HEK293 (cell line): ENCODE results near the gene GP1BB.

Experiments used
- GLIS1 ChIP-seq: fragments of 450-650 bp; formaldehyde crosslinking; IDR thresholded peaks from 2 replicates; pipeline ENCODE4 v1.5.1; 2016; ENCODE audit warnings: missing biosample characterization, missing genetic modification characterization
- MYNN ChIP-seq: fragments of 450-650 bp; formaldehyde crosslinking; IDR thresholded peaks from 2 replicates; pipeline ENCODE4 v1.5.1; 2016; ENCODE audit warnings: missing biosample characterization, missing genetic modification characterization, borderline replicate concordance
- ZNF157 ChIP-seq: fragments of 450-650 bp; formaldehyde crosslinking; IDR thresholded peaks from 2 replicates; pipeline ENCODE4 v1.5.1; 2016; ENCODE audit warnings: missing biosample characterization, missing genetic modification characterization
- ZNF202 ChIP-seq: fragments of 450-650 bp; formaldehyde crosslinking; IDR thresholded peaks from 2 replicates; pipeline ENCODE4 v1.5.1; 2016; ENCODE audit warnings: missing biosample characterization, missing genetic modification characterization, borderline replicate concordance
- ZNF221 ChIP-seq: fragments of 450-650 bp; formaldehyde crosslinking; IDR thresholded peaks from 2 replicates; pipeline ENCODE4 v1.5.1; 2017; ENCODE audit warnings: missing biosample characterization, missing genetic modification characterization, borderline replicate concordance
- ZNF248 ChIP-seq: fragments of 450-650 bp; formaldehyde crosslinking; IDR thresholded peaks from 2 replicates; pipeline ENCODE4 v1.5.1; 2017; ENCODE audit warnings: missing biosample characterization, missing genetic modification characterization
- ZNF292 ChIP-seq: fragments of 450-650 bp; formaldehyde crosslinking; IDR thresholded peaks from 2 replicates; pipeline ENCODE4 v1.5.1; 2016; ENCODE audit warnings: low read depth, missing biosample characterization, missing genetic modification characterization, borderline replicate concordance
- ZNF302 ChIP-seq: fragments of 450-650 bp; formaldehyde crosslinking; IDR thresholded peaks from 2 replicates; pipeline ENCODE4 v1.5.1; 2016; ENCODE audit warnings: missing biosample characterization, missing genetic modification characterization, low read depth
- ZNF423 ChIP-seq: fragments of 450-650 bp; formaldehyde crosslinking; IDR thresholded peaks from 2 replicates; pipeline ENCODE4 v1.5.1; 2016; ENCODE audit warnings: missing biosample characterization, missing genetic modification characterization
- ZNF530 ChIP-seq: fragments of 450-650 bp; formaldehyde crosslinking; IDR thresholded peaks from 2 replicates; pipeline ENCODE4 v1.5.1; 2016; ENCODE audit warnings: low read depth, missing biosample characterization, missing genetic modification characterization
- ZNF585B ChIP-seq: fragments of 450-650 bp; formaldehyde crosslinking; IDR thresholded peaks from 2 replicates; pipeline ENCODE4 v1.5.1; 2016; ENCODE audit warnings: missing biosample characterization, missing genetic modification characterization
- ZNF629 ChIP-seq: fragments of 450-650 bp; formaldehyde crosslinking; IDR thresholded peaks from 2 replicates; pipeline ENCODE4 v1.5.1; 2017; ENCODE audit warnings: missing biosample characterization, missing genetic modification characterization
- ZNF664 ChIP-seq: fragments of 450-650 bp; formaldehyde crosslinking; IDR thresholded peaks from 2 replicates; pipeline ENCODE4 v1.5.1; 2016; ENCODE audit warnings: missing biosample characterization, missing genetic modification characterization
- ZNF747 ChIP-seq: fragments of 450-650 bp; formaldehyde crosslinking; IDR thresholded peaks from 2 replicates; pipeline ENCODE4 v1.5.1; 2016; ENCODE audit warnings: missing biosample characterization, missing genetic modification characterization
- TF ChIP-seq, protein P1 (sequence below): fragments of 450-650 bp; formaldehyde crosslinking; optimal IDR thresholded peaks from 2 replicates; pipeline ENCODE3; 2016; ENCODE audit warnings: missing biosample characterization, mild to moderate bottlenecking, missing genetic modification characterization
- TF ChIP-seq, protein P2 (sequence below): fragments of 450-650 bp; formaldehyde crosslinking; IDR thresholded peaks from 2 replicates; pipeline ENCODE4 v1.5.1; 2016; ENCODE audit warnings: missing biosample characterization, missing genetic modification characterization
- TF ChIP-seq, protein P3 (sequence below): fragments of 450-650 bp; formaldehyde crosslinking; IDR thresholded peaks from 2 replicates; pipeline ENCODE4 v1.5.1; 2016; ENCODE audit warnings: missing biosample characterization, missing genetic modification characterization
- TF ChIP-seq, protein P4 (sequence below): fragments of 450-650 bp; formaldehyde crosslinking; IDR thresholded peaks from 2 replicates; pipeline ENCODE4 v1.5.1; 2017; ENCODE audit warnings: missing biosample characterization, missing genetic modification characterization
- TF ChIP-seq, protein P5 (sequence below): fragments of 450-650 bp; formaldehyde crosslinking; IDR thresholded peaks from 2 replicates; pipeline ENCODE4 v1.5.1; 2016; ENCODE audit warnings: missing biosample characterization, missing genetic modification characterization
- TF ChIP-seq, protein P6 (sequence below): fragments of 450-650 bp; formaldehyde crosslinking; IDR thresholded peaks from 2 replicates; pipeline ENCODE4 v1.5.1; 2017; ENCODE audit warnings: missing biosample characterization, missing genetic modification characterization
- TF ChIP-seq, protein P7 (sequence below): fragments of 450-650 bp; formaldehyde crosslinking; IDR thresholded peaks from 2 replicates; pipeline ENCODE4 v1.5.1; 2016; ENCODE audit warnings: missing biosample characterization, missing genetic modification characterization
- TF ChIP-seq, protein P8 (sequence below): fragments of 450-650 bp; formaldehyde crosslinking; IDR thresholded peaks from 2 replicates; pipeline ENCODE4 v1.5.1; 2016; ENCODE audit warnings: missing biosample characterization, missing genetic modification characterization

GP1BB gene

DNA sequence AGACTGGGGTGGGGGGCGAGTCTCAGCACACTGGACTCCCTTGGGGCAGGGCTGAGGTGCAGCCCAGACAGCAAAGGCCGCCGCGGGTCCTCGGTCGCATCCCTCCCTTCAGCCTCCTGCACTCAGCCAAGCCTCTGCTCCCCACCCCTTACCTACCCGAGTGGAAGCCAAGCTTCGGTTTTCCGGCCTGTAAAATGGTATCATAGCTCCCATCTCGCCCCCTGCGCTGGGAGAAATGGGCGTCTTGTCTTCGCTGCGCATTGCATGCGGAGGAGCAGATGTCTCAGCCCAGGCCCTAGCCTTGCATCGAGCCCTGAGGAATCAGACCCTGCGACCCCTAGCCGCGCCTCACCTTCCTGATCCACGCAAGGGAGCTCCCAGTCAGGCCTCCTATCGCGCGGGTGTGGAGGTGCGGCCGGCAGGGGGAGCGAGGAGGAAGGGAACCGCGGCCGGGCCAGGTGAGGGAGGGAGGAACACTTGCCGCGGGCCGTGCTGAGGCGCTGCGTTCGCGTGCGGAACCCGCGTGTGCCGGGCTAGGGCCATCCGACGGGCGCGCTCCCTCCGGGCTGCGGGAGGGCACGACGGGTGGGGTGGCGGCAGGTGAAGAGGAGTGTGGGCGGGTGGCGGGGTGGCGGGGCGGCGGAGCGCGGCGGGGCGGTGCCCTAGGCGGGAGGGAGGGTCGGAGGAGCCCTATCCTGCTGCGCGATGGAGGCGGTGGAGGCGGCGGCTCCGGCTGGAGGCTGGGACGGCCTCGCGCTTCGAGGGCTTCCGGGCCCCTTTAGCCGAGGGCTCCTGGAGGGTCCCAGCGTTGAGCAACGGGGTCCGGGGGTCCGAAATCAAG is 33.2 kb downstream of the GP1BB start (continued):
- TF ChIP-seq ZNF248 (tag by site-specific recombination) (no peak), MYNN (tag by site-specific recombination) (no peak), ZNF664 (tag by site-specific recombination) (no peak), GLIS1 (tag by site-specific recombination) (peak; percentile 87), ZNF747 (tag by site-specific recombination) (no peak), ZNF585B (tag by site-specific recombination) (no peak), ZNF202 (tag by site-specific recombination) (no peak), ZNF292 (tag by site-specific recombination) (no peak), ZNF302 (tag by site-specific recombination) (no peak), ZNF530 (tag by site-specific recombination) (0 out of 2 replicates have a peak, but pooled peaks have one; percentile 51), ZNF629 (tag by site-specific recombination) (no peak), ZNF423 (no peak), ZNF157 (no peak), ZNF221 (tag by site-specific recombination) (no peak)
- TF ChIP-seq, protein P1, sequence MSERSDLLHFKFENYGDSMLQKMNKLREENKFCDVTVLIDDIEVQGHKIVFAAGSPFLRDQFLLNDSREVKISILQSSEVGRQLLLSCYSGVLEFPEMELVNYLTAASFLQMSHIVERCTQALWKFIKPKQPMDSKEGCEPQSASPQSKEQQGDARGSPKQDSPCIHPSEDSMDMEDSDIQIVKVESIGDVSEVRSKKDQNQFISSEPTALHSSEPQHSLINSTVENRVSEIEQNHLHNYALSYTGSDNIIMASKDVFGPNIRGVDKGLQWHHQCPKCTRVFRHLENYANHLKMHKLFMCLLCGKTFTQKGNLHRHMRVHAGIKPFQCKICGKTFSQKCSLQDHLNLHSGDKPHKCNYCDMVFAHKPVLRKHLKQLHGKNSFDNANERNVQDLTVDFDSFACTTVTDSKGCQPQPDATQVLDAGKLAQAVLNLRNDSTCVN (tag by site-specific recombination): peak; percentile 78
- TF ChIP-seq, protein P2, sequence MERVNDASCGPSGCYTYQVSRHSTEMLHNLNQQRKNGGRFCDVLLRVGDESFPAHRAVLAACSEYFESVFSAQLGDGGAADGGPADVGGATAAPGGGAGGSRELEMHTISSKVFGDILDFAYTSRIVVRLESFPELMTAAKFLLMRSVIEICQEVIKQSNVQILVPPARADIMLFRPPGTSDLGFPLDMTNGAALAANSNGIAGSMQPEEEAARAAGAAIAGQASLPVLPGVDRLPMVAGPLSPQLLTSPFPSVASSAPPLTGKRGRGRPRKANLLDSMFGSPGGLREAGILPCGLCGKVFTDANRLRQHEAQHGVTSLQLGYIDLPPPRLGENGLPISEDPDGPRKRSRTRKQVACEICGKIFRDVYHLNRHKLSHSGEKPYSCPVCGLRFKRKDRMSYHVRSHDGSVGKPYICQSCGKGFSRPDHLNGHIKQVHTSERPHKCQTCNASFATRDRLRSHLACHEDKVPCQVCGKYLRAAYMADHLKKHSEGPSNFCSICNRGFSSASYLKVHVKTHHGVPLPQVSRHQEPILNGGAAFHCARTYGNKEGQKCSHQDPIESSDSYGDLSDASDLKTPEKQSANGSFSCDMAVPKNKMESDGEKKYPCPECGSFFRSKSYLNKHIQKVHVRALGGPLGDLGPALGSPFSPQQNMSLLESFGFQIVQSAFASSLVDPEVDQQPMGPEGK: peak; percentile 38; the same call in 1 of the 2 replicates
- TF ChIP-seq, protein P3, sequence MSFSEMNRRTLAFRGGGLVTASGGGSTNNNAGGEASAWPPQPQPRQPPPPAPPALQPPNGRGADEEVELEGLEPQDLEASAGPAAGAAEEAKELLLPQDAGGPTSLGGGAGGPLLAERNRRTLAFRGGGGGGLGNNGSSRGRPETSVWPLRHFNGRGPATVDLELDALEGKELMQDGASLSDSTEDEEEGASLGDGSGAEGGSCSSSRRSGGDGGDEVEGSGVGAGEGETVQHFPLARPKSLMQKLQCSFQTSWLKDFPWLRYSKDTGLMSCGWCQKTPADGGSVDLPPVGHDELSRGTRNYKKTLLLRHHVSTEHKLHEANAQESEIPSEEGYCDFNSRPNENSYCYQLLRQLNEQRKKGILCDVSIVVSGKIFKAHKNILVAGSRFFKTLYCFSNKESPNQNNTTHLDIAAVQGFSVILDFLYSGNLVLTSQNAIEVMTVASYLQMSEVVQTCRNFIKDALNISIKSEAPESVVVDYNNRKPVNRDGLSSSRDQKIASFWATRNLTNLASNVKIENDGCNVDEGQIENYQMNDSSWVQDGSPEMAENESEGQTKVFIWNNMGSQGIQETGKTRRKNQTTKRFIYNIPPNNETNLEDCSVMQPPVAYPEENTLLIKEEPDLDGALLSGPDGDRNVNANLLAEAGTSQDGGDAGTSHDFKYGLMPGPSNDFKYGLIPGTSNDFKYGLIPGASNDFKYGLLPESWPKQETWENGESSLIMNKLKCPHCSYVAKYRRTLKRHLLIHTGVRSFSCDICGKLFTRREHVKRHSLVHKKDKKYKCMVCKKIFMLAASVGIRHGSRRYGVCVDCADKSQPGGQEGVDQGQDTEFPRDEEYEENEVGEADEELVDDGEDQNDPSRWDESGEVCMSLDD (tag by site-specific recombination): peak; percentile 55
- TF ChIP-seq, protein P4, sequence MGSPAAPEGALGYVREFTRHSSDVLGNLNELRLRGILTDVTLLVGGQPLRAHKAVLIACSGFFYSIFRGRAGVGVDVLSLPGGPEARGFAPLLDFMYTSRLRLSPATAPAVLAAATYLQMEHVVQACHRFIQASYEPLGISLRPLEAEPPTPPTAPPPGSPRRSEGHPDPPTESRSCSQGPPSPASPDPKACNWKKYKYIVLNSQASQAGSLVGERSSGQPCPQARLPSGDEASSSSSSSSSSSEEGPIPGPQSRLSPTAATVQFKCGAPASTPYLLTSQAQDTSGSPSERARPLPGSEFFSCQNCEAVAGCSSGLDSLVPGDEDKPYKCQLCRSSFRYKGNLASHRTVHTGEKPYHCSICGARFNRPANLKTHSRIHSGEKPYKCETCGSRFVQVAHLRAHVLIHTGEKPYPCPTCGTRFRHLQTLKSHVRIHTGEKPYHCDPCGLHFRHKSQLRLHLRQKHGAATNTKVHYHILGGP (tag by site-specific recombination): no peak
- TF ChIP-seq, protein P5, sequence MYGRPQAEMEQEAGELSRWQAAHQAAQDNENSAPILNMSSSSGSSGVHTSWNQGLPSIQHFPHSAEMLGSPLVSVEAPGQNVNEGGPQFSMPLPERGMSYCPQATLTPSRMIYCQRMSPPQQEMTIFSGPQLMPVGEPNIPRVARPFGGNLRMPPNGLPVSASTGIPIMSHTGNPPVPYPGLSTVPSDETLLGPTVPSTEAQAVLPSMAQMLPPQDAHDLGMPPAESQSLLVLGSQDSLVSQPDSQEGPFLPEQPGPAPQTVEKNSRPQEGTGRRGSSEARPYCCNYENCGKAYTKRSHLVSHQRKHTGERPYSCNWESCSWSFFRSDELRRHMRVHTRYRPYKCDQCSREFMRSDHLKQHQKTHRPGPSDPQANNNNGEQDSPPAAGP (tag by site-specific recombination): peak; percentile 75; the same call in 1 of the 2 replicates
- TF ChIP-seq, protein P6, sequence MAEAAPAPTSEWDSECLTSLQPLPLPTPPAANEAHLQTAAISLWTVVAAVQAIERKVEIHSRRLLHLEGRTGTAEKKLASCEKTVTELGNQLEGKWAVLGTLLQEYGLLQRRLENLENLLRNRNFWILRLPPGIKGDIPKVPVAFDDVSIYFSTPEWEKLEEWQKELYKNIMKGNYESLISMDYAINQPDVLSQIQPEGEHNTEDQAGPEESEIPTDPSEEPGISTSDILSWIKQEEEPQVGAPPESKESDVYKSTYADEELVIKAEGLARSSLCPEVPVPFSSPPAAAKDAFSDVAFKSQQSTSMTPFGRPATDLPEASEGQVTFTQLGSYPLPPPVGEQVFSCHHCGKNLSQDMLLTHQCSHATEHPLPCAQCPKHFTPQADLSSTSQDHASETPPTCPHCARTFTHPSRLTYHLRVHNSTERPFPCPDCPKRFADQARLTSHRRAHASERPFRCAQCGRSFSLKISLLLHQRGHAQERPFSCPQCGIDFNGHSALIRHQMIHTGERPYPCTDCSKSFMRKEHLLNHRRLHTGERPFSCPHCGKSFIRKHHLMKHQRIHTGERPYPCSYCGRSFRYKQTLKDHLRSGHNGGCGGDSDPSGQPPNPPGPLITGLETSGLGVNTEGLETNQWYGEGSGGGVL (tag by site-specific recombination): peak; percentile 83
- TF ChIP-seq, protein P7, sequence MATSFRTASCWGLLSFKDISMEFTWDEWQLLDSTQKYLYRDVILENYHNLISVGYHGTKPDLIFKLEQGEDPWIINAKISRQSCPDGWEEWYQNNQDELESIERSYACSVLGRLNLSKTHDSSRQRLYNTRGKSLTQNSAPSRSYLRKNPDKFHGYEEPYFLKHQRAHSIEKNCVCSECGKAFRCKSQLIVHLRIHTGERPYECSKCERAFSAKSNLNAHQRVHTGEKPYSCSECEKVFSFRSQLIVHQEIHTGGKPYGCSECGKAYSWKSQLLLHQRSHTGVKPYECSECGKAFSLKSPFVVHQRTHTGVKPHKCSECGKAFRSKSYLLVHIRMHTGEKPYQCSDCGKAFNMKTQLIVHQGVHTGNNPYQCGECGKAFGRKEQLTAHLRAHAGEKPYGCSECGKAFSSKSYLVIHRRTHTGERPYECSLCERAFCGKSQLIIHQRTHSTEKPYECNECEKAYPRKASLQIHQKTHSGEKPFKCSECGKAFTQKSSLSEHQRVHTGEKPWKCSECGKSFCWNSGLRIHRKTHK (tag by site-specific recombination): no peak
- TF ChIP-seq, protein P8, sequence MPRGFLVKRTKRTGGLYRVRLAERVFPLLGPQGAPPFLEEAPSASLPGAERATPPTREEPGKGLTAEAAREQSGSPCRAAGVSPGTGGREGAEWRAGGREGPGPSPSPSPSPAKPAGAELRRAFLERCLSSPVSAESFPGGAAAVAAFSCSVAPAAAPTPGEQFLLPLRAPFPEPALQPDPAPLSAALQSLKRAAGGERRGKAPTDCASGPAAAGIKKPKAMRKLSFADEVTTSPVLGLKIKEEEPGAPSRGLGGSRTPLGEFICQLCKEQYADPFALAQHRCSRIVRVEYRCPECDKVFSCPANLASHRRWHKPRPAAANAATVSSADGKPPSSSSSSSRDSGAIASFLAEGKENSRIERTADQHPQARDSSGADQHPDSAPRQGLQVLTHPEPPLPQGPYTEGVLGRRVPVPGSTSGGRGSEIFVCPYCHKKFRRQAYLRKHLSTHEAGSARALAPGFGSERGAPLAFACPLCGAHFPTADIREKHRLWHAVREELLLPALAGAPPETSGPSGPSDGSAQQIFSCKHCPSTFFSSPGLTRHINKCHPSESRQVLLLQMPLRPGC (tag by site-specific recombination): no peak
